T1000 (cell line): ENCODE data around the gene RNF19B.

Experiments used
- DNase-seq: peaks from one replicate; lab custom pipeline; 2025; ENCODE audit warnings: mixed read lengths; lab: John Stamatoyannopoulos, UW

The RNF19B gene

DNA sequence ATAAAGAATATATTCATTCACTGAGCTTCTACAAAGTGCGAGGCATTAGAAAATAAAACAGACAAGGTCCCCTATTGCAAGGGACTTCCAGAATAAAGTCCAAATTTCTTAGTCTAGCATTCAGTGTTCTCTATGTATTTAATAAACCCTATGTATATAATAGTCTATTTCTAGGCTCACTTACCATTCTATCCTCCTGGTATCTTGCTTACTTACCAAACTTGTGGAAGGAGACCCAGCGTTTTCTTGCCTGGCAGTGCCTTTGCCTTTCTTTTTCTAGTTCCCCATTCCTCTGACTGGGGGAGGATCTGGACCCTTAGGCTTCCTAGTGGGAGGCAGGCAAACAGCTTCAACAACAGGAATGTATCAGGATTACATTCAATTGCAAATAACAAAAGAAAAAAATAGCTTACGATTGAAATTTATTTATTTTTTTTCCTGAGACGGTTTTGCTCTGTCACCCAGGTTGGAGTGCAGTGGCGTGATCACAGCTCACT lies 690 bp upstream of the RNF19B start:
- no peak for DNase-seq

DNA sequence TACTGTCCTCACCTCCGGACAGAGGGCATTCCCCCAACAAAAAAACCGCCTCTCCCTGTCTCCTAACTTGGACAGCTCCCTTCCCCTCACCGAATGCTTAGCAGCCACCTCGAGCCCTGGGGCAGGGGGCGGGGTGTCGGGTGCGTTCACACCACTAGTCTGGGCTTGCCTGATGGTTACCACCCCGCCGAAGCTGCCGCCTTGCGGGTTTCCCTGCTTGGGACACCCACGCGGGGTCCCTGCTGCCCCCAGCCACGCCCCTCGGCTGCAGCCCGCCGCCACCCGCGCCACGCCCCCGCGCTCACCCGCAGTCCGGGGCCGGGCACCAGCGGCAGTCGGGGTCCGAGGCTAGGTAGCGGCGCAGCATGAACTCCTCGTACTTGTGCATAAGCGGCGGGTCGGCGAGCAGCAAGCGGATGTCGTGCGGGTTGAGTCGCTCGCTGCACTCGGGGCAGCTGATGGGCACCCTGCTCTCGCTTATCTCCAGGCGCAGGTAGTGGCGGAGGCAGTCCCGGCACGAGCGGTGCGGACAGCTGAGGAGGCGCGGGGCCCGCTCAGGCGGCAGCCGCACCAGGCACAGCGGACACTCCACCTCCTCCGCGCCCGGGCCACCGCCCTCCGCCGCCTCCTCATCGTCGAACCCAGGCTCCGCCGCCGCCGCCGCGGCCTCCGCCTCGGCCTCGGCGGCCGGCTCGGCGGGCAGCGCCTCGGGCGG lies 706 bp downstream of the RNF19B start:
- DNase-seq, result no peak

DNA sequence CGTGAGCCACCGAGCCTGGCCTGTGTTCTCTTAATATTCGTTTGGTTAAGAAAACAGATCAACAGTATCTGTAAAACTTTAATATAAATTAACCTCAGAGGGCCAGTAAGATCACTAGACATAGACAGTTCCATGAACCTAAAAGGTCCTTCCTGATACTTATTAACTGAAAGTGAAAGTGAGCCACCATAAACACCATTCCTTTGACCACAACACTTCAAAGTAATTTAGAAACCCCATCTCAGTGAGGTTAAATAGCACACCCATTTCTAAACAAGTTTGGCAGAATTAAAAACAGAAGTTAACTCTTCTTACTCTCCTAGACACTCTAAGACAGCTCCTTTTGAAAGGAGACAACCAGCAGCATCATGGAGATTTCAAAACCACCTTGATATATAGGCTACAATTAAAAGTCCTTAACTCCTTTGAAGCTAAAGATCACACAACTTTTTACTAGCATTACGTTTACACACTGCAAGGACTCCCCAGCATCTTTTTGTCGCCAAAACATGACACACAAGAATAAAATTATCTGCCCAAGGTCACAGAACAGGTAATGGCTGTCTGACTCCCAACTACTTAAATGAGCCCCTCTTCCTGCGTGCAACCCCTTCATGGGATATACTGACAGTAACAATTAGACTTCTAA lies 2.2 kb downstream of the RNF19B start:
- no peak for DNase-seq

DNA sequence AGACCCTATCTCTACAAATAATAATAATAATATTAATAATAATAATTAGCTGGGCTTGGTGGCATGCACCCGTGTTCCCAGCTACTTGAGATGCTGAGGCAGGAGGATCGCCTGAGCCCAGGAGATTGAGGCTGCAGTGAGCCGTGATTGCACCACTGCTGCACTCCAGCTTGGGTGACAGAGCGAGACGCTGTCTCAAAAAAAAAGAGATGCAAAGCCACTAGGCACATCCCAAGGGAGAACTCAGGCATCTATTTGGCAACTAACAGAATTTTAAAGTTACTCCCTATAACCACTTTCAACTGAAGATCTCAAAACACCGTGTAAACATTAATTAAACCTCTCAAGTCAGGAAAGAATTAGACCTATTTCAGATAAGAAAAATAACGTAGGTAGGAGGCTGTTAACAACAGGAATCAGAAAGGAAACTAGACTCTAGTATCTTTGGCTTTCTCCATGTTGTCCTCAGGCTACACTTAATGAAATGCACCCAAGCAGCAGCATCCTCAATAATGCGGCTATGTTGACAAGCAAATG lies 3.7 kb downstream of the RNF19B start:
- DNase-seq, result no peak

DNA sequence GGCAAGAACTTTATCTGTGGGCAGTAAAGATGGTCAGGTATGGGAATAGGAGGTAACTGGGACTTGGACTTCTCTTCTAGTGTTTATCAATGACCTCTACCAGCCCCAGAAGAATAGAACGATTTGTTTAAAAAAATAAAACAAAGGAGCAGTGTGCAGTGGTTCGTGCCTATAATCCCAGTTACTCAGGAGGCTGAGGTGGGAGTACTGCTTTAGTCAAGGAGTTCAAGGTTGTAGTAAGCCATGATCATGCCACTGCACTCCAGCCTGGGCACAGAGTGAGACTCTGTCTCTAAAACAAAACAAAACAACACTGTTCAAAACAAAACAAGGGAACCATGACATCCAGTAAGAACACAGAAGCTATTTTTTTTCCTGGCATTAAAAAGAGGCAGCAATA lies 4.3 kb downstream of the RNF19B start:
- no peak for DNase-seq

DNA sequence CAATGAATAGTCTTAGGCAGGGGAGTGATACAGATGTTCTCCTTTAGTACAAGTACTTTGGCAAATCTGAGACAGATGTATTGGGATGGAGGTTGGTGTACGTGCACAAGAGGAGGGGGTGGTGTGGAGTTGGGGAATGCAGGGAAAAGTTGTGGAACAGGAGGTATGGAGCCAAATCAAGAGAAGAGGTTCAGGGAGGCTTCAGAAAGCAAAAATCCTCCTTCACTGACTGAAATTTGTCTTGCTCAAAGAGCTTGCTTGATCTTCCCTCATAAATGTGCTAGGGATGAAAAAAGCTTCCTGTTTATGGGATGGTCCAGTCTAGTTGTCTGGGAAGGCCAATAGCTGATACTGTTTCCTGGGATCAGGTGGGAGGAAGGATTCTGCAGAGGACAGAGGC lies 5.8 kb downstream of the RNF19B start:
- DNase-seq, result no peak

DNA sequence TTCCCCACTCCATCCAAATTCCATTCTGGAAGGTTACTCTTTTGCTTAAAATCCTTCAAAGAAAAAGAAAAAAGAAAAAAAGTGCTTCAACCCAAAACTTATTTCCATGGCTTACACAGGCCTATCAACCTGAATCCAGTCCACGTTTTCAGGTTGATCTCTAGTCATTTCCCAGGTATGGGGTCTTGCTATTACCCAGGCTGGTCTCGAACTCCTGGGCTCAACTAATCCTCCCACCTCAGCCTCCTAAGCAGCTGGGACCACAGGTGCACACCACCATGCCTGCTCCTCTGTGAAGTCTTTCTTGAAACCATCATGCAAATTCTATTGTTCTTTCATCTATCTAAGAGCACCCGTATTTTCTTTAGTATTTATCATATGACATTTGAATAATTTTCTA lies 7.6 kb downstream of the RNF19B start:
- DNase-seq, result no peak

DNA sequence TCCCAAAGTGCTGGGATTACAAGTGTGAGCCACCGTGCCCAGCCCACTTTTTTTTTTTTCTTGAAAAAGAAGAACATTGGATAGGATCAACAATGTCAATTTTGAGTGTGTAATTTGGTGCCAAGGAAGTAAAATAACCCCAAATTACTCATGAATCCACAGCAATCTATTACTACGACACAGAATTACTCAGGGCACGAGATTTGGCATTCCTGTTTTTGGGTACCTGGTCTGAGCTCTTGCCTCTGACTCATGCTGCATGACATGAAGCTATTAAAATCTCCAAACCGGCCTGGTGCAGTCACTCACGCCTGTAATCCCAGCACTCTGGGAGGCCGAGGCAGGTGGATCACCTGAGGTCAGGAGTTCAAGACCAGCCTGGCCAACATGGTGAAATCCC lies 10.4 kb downstream of the RNF19B start:
- DNase-seq, result no peak

DNA sequence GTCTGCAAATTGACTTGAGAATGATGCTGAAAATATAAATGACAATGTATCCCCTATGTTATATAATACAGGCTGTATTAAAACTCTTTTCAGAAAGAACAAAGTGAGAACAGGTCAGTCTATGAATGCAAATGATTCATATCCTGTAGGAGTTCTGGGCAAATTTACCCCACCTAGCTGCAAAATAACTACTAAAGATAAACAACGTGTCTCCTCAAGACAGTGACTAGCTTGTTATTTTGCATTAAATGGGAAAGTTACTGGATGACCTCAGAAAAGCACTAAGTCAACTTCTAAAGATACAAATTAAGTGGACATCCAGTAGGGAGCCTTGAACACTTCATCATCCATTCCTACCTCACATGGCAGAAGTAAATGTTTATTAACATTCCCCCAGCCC lies 11.1 kb downstream of the RNF19B start:
- DNase-seq, result no peak

DNA sequence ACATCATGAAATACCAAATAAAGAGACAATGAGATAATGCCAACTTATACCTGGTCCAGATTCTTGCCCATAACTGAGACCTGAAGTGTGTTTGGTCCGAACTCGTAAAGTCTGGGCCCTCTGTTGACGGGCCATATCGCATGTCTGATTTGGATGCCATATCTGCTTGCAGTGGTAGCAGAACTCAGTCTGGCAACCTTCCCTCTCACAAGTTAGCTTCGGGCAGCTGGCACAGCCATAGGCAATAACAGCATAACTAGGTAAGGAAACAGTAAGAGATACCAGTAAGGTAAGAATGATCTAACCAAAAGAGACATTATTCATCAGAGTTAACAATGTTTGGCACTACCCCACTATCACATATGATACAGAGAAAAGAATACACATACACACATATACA lies 15.1 kb downstream of the RNF19B start:
- no peak for DNase-seq

DNA sequence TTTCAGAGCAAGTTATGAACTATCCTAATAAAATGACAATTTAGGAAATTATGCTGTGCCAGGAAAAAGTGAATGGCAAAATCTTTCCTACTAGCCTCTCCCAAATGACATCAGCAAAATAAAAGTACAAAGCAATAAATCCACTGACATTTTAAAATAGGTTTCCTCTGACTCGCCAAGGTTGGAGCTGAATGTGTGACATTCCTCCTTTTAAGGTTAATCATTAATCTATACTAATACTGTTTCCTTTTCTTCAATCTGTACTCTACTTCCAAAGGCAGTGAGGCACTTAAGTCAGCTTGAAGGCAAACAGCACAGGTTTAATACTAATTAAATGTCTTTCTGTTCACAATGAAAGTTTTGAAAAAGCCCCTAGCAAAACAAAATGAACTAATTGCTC lies 15.7 kb downstream of the RNF19B start:
- no peak for DNase-seq

DNA sequence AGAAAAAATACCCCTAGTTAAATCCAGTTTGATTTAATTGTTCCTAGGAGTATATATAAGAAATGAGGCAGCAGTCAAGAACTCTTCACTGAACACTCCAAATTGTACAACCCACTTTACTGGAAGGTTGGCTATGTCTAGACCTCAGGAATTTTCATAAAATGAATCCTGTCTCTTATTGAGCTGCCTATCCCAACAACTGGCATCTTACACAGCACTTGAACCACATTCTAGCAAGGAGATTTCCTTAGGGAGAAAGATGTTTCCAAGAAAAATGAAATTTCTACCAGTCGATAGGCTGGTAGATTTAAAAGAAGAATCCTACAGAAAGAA lies 16.3 kb downstream of the RNF19B start:
- DNase-seq, result no peak

DNA sequence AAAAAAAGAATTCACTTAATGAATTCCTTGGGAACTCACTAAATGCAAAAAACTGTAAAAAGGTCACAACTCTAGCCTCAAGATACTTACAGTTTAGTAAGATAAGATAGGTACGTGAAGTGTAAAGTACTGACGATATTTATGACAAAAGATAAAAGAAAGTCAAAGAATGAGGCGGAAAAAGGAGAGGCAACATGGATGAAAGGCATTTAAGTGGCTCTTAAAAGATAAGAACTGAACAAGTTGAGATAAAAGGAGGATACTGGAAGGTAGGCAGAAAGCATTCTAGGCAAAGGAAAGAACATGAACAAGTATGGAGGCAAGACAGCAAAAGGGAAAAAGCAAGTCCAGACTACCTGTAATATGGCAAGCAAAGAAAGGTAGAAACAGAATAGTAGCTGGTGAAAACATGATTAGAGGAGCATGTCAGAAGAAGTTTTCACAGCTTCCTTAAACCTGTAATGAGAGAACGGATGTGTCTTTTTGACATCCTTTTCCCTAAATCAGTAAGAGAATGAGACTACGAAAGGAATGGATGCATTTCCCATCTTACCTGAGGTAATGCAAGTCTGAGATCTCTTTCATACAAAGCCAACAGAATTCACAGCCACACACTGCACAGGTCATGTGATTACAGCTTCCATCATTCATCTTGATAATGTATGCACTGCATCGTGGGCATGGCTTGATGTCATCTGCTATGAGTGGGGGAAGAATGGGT lies 16.8 kb downstream of the RNF19B start:
- DNase-seq, result no peak

DNA sequence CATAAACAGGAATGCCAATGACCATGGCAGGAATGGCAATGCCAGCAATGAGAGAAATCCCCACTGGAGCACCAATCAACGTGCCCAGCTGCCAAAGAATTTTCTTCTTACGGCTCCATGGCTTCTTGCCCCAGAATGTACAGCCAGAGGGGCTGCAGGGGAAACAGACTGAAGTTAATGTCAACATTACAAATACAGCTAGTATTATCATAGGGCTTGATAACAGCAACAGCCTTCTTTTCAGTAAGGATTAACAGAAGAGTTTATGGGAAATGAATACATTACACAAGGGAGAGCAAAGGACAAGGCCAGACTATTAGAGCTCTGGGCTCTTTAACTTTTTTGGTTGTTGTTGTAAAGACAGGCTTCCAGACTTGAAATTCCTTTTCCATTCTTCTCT lies 18.2 kb downstream of the RNF19B start:
- no peak for DNase-seq

DNA sequence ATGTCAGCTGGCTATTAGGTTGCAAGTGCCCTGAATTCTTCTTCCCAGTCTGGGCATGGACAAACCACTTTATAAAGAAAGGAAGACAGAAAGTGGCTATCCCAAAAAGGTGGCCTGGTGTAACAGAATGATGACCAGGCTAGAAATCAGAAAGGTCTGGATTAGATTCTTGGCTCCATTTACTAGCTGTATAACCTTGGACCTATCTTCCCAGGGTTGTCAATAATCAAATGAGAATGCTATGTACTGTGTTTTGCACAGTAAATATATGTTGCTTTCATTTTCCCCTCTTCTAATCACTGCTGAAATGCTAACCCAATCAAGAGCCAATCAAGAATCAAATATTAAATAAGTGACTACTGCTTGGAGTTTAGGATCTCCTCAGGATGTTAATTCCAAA lies 20.4 kb downstream of the RNF19B start:
- DNase-seq, result no peak

DNA sequence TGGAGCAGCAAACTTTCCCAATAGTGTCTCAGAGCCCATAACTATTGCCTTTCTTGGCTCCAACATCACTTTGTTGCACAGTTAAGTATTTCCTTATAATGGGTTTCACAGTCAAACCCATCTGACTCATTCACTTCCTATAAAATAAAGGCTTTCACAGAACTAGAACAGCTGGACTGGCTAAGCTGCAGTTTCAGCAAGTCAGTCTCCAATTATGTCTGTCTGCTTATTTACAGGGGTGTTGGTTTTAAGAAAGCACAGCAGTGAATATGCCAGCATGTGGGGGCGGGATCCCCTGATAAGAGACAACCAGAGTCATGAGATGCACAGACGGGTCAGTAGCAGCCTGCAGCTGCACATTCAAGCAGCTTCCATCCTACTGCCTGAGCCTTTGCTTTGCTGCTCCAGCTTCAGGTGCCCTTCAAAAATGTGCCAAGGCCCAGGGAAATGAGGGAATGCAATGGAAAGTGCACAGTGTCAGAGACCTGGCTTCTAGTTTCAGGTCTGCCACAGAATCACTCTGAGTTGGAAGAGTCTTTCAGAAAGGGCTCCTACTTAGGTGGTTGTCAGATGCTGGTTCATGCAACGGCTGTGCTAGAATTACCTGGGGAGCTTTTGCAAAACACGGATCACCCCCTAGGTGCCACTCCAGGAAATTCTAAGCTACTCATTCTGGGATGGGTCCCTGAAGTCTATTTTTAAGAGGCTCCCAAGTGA lies 24.8 kb downstream of the RNF19B start:
- no peak for DNase-seq

DNA sequence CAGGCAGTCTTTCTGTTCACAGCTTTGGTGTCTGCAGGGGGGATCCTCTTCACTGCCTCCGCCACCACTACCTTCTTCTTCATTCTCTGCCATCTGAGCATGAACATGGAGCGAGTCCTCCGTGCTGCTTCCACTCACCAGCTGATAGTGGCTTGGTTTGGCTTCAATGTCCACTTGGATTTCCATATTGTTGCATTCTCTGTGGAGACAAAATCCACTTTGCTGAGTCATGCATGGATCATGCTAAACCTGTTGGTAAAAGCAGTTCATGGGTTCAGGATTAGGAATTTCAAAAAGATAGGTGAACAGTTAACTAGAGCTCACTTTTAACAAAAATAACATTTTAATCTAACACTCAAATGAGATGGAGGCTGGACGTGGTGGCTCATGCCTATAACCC lies 27.5 kb downstream of the RNF19B start:
- DNase-seq, result no peak

DNA sequence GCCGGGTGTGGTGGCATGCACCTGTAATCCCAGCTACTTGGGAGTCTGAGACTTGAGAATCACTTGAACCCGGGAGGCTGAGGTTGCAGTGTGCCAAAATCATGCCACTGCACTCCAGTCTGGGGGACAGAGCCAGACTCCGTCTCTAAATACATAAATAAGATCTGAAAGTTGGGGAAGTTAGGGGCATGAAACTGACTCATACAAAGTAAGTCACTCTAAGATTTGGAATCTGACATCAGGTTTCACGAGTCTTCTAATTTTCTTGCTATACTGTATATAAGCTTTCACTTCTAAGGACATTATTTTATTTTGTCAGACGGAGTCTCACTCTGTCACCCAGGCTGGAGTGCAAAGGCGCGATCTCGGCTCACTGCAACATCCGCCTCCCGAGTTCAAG lies 30.1 kb downstream of the RNF19B start:
- no peak for DNase-seq

DNA sequence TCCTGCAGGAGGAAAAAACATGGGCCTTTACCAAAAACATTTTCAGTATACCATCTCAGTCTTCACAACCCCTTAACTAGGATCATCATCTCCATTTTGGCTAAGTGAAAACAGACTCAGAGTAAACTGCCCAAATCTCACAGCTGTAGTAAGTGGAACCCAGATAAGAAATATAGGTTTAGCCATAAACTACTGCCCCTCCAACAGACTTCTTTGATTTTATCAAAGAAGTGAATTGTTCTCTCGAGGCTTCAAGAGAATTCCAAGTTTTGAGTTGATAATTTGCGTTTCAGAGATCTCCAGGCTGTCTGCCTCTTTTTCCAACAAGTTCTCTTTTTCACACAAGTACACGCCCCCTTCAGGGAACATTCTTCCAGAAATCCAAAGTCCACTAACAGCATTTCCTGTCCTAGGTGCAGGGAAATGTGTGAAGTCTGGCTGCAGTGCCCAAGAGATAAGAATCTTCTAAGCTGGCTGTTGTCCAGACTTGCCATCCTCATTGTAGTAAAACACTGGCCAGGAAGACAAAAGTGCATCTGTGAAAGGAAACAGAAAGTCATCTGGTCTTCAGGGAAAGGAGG lies 30.8 kb downstream of the RNF19B start:
- no peak for DNase-seq

DNA sequence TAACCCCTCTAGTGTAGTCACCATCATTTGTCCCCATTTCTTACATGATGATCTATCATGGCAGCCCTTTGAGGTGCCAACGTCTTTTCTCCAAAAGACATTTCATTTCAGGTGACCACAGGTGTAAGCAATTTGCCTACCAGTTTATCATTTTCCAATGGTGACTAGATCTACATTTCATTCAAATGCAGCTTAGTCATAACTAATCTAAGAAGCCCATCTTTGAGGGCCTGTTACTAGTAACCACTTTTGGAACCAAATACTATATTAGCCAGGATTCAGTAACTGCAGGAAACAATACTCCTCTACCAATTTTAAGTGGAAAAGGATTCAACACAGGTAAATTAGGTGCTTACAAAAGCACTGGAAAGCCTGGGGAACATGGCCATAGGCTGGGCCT lies 32.8 kb downstream of the RNF19B start:
- no peak for DNase-seq

DNA sequence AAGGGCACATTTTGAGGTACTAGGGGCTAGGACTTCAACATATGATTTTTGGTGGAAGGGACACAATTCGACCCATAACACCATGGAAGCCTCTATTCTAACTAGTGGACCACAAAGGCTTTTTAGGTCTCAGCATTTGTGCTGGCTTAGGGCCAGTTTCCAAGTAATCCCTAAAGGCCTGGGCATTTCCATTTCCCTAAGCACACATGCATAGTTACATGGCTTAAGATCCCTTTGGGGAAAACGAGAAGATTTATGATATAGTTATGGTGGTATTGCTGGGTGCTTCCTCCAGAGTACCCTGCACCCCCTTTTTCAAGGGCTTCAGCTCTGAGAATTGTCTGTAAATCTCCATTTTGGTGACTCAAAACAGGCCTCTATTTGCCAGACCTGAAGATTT lies 35.2 kb downstream of the RNF19B start:
- DNase-seq, result no peak

DNA sequence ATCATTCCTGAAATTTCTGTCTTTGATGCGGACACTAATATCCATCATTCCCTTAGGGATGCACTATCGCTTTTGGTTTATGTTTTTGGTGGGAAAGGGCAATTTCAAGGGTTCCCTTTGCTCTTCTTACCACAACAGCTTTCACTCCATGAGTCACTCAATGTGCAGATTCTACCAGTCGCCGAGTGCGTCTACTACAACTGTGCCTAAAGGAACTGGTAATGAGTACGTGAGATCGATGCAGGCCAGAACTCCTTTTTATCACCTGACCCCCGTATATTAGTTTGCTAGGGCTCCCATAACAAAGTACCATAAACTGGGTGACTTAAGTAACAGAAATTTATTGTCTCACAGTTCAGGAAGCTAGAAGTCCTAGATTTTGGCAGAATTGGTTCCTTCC lies 35.9 kb downstream of the RNF19B start:
- no peak for DNase-seq
